LHCN-M2 (cell line): Measurements from ENCODE around the gene CRHR2. TPM values are rescaled to one million over a fixed set of nuclear protein-coding genes. Genes with fewer than 3 reads are reported as not detected.
"Not testable (repeated sequence)": the region's sequence is repeated elsewhere in the genome, so short reads cannot be mapped to it uniquely, and the experiment has no call there.

ENCODE experiments used
- DNase-seq: peaks from one replicate; pipeline ENCODE4 v3.0.0-alpha.2; 2012; ENCODE audit warnings: low read depth
- total RNA-seq: library from RNA; depleted of rRNA; stranded (reverse); fragments of >200 nt; gene quantifications from 2 replicates; pipeline ENCODE4 v1.2.3, GENCODE V29; 2014

CRHR2 gene
- total RNA-seq, 1 experiment from 2014 or later, result not detected

- no peak for DNase-seq
Measured at GRCh38 chr7:30655096-30655970, 26.9 kb downstream of the CRHR2 start.

- no peak for DNase-seq
Measured at GRCh38 chr7:30654296-30655090, 27.8 kb downstream of the CRHR2 start.

- no peak for DNase-seq
Measured at GRCh38 chr7:30652698-30653641, 29.3 kb downstream of the CRHR2 start.

GRCh38 chr7:30652132-30652531, 30.1 kb downstream of the CRHR2 start:
- DNase-seq, result no peak

- no peak for DNase-seq
Measured at GRCh38 chr7:30650421-30650808, 31.8 kb downstream of the CRHR2 start.

- DNase-seq, result no peak
Measured at GRCh38 chr7:30649717-30650420, 32.4 kb downstream of the CRHR2 start.

GRCh38 chr7:30648744-30649540, 33.3 kb downstream of the CRHR2 start:
- DNase-seq, result no peak

- DNase-seq, result no peak
Measured at GRCh38 chr7:30647589-30648364, 34.5 kb downstream of the CRHR2 start.

GRCh38 chr7:30646154-30646553, 36.1 kb downstream of the CRHR2 start:
- DNase-seq, result no peak

GRCh38 chr7:30645661-30646060, 36.6 kb downstream of the CRHR2 start:
- no peak for DNase-seq

- no peak for DNase-seq
Measured at GRCh38 chr7:30644286-30644955, 37.8 kb downstream of the CRHR2 start.

- no peak for DNase-seq
Measured at GRCh38 chr7:30642789-30643188, 39.5 kb downstream of the CRHR2 start.

- not testable (repeated sequence) for DNase-seq
Measured at GRCh38 chr7:30642322-30642721, 39.9 kb downstream of the CRHR2 start.

- no peak for DNase-seq
Measured at GRCh38 chr7:30635798-30636197, 46.5 kb downstream of the CRHR2 start.

GRCh38 chr7:30634634-30635201, 47.5 kb downstream of the CRHR2 start:
- no peak for DNase-seq

GRCh38 chr7:30634193-30634626, 48.0 kb downstream of the CRHR2 start:
- no peak for DNase-seq

- no peak for DNase-seq
Measured at GRCh38 chr7:30633223-30633622, 49.0 kb downstream of the CRHR2 start.

- no peak for DNase-seq
Measured at GRCh38 chr7:30630986-30631385, 51.3 kb downstream of the CRHR2 start.
